Middle frontal gyrus (tissue), 1 donor: ENCODE results near the gene ENDOG.
"Not testable (repeated sequence)": the region's sequence is repeated elsewhere in the genome, so short reads cannot be mapped to it uniquely, and the experiment has no call there.

ENCODE experiments used
- DNase-seq: peaks from one replicate; pipeline ENCODE4 v3.0.0-alpha.2; 2015; ENCODE audit warnings: low spot score; ENCODE audit errors: extremely low spot score

ENDOG gene

DNA sequence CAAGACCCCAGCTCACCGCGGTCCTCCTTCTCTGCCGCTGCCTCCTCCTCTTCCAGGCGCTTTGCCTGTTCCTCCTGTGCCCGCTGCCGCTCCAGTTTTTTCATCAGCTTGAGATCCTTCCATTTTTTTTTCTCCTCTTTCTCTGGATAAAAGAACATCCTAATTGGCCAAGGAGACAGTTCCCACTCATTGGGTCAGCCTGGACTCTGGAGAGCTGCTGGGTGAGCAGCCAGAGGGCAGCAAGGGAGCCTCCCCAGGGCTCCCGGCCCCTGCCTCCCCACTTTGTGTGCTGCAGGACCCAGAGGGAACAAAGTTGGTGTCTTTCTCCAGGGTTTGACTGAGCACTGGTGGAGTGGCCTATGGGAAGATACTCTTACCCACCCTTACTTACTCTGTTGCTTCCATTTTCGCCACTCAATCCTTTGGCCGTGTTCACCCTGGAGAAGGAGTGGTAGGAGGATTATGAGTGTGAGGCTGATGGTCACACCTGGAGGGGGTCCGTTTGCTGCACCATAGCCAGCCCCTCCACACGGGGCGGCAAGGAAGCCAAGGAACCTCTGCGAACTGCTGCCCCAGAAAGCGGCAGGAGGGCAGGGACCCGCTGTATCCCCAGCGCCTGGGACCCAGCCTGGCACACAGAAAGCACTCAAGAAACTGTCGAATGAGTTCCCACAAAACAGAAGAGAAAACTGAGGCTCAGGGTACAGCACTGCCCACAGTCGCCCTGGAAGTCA is 10.6 kb downstream of the ENDOG start:
- no peak for DNase-seq

DNA sequence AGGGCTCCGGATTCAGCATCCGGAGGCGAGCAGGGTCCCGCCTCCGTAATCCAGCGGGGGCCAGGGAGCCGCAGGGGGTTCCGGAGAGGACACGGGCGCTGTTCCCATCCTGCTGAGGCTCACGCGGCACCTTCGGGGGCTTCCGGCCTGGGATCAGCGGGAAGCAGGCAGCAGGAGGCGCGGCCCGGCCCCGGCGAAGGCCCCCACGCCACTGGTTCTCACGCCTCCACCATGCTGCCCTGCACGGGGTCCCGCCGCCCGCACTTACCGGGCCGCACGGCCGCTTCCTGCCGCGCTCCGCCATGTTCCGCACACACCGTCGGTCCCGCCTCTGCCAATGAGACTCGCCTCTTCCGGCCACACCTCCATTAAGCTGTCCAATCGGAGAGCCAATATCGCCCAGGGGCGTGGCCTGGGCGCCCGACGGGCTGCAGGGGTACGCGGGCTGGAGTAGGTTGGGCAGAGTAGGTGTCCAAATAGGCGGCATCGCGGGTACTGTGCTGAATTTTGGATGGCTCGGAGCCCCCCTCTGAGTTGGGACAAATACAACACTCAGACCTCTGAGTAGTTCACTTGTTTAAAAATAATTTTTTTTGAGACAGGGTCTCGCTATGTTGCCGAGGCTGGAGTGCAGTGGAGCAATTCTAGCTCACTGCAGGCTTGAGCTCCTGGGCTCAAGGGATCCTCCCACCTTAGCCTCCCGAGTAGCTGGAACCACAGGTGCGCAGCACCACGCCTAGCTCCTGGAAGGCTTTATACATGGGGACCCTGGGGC is 11.4 kb downstream of the ENDOG start, which contains the start of gene SPOUT1:
Gene SPOUT1, minus strand, starts transcription at position 318 of the 775 bp plus-strand sequence. Its CDS starts 14 bp downstream, at position 304.
- DNase-seq: peak; percentile 82

DNA sequence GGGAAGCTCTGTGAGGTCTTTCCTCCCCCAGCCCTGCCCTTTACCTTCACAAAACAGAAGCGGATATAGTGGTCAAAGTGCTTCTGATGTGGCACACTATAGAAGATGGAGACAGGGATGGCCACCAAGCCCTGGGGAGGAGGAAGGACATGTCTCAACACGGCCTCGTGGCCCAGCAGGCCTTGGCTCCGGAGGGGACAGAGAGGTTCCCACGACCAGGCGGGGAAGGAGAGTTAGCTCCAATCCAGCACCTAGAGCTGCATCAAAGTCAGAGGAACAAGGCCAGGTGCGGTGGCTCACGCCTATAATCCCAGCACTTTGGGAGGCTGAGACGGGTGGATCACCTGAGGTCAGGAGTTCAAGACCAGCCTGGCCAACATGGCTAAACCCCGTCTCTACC is 15.4 kb downstream of the ENDOG start:
- DNase-seq: no peak

DNA sequence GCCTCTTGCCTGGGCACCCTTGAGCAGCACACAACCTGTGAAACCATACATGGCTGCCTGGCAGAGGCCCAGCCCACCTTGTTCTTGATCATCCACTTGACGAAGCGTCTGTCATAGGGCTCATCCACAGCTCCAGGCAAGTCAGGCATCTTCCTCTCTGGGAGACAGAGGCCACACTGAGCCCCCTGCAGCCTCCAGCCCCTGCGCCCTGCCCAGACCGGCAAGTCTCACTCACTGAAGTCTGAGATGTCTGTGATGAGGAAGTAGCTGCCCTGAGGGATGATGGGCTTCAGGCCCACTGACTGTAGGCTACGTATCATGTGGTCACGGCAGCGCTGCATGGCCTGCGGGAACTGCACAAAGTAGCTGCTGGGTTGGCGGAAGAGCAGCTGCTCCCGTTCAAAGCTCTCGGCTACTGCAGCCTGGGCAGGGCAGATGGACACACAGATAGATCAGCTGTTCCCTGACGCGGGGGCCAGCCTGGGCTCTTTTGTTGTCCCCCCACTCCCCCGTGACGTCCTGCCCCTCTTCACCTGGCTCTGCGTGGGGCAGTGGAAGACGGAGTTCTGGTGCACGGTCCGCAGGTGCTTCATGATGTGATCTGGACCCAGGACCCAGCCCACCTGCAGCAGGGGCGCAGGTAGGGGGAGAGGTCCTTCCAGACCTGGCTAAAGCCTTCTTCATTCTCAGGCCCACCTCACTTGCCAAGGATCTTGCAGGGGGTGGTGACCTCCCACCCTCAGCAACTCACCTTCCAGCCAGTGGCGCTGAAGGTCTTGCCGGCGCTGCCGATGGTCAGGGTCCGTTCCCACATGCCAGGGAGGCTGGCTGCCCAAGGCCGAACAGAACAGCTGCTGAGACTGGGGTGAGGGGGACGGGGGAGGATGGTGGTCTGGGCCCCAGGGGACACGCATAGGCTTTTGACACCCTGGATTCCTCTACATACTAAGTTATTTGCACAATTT is 17.2 kb downstream of the ENDOG start:
- no peak for DNase-seq

DNA sequence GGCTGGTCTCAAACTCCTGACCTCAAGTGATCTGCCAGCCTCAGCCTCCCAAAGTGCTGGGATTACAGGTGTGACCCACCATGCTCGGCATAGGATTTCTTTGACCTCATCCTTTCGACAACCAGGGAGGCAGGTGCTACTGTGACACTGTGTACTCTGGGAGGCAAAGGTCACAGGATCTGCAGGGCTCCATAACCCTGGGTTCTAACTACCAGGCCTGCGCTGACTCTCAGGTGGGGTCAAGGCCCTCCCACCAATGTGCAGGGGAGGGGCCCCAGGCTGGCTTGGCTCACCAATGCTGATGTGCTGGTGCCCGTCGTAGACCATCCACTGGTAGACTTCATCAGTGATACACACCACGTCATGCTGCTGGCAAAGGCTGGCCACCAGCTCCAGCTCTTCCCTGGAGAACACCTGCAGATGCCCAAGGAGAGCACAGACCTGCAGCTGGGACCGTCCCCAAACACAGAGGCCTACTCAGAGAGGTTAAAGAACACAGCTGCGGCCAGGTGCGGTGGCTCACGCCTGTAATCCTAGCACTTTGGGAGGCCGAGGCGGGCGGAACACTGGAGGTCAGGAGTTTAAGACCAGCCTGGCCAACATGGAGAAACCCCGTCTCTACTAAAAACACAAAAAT is 18.3 kb downstream of the ENDOG start:
- no peak for DNase-seq

DNA sequence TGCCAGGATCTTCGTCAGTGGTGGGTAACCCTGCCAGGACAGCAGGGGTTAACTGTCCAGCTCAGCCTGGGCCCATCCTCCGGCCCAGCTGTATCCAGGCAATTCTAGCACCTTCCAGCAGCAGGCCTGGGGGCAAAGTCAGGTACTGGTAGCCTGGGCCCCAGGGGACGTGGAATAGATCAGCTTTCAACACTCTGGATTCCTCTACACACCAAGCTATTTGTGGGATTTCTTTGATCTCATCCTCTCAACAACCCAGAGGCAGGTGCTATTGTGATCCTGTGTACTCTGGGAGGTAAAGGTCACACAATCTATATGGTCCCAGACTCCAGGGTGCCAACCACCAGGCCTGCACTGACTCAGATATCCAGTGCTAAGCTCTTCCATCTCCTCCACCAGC is 20.0 kb downstream of the ENDOG start:
- DNase-seq: no peak

DNA sequence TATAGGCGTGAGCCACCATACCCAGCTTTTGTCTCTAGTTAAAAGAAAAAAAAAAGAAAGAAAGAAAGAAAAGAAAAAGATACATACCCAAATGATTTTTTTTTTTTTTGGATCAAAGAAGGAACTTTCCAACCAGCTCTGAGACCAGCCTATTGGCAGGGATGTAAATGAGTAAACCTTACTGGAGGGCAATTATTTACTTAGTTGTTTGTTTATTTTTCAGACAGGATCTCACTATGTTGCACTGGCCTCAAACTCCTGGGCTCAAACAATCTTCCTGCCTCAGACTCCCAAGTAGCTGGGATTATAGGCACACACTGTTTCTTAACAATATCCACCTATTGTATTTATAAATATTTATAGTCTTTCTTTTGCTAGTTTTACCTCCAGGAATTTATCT is 22.2 kb downstream of the ENDOG start:
- no peak for DNase-seq

DNA sequence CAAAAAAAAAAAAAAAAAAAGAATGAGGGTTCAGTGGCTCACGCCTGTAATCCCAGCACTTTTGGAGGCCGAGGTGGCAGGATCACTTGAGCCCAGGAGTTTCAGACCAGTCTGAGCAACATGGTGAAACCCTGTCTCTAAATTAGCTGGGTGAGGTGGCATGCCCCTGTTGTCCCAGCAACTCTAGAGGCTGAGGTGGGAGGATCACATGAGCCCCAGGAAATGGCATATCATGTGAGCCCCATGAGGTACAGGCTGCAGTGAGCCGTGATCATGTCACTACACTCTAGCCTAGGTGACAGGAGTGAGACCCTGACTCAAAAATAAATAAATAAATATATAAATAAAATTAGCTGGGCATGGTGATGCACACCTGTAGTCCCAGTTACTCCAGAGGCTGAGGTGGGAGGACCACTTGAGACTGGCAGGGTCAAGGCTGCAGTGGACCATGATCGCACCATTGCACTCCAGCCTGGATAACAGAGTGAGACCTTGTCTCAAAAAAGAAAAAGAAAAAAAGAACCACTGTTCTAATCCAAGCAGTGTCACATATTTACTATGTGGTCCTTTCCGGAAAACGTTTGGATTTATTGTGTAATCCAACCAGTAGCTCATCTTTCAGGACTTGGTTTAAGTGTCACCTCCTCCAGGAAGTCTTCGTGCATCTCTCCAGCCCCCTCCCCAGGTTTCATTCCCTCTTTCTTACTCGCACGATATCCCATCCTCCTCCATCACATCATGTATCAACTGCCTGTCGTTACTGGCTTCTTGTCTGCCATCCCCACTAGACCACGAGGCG is 23.6 kb downstream of the ENDOG start:
- no peak for DNase-seq

DNA sequence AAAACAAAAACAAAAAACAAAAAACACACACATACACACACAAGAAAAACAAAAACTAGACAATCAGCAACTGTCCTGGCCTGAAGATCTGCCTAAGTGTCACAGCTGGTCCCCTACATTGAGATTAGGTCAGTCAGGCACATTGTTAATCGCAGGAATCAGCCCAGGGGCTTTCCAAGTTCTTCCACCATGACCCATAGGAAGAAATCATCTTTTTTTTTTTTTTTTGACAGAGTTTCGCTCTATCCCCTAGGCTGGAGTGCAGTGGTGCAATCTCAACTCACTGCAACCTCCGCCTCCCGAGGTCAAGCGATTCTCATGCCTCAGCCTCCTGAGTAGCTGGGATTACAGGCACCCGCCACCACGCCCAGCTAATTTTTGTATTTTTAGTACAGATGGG is 24.9 kb downstream of the ENDOG start:
- DNase-seq: not testable (repeated sequence)

DNA sequence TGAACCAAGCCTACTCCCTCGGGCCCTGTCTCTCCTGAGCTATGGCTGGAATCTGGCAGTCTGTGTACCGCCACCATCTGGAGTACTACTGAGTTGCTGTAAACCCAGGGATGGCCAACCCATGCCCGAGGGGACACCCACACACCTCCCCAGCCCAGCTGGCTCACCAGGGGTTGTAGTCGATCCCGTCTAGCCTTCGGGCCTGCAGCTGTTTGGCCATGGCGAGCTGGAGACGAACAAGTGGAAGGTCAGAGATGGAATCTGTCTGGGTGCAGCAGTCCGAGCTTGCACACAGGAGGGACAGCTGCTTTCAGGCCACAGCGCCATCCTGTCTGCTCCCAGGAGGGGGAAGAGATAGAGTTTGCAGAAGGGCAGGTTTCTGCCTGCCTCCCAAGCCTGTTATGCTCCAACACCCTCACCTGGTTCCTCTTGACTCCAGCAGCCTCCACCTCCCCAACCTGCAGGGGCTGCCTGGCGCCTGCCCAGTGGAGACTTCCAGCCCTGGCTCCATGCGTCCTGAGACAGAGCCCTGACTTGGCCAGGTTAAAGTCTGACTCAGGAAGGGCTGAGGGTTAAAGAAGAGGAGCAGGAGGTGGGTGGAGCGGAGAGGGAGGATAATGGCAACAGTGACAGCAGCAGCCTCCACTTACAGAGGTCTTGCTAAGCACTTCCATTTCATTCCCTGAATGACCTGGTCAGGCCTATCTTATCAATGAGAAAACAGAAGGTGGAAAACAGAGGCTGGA is 27.1 kb downstream of the ENDOG start:
- no peak for DNase-seq

DNA sequence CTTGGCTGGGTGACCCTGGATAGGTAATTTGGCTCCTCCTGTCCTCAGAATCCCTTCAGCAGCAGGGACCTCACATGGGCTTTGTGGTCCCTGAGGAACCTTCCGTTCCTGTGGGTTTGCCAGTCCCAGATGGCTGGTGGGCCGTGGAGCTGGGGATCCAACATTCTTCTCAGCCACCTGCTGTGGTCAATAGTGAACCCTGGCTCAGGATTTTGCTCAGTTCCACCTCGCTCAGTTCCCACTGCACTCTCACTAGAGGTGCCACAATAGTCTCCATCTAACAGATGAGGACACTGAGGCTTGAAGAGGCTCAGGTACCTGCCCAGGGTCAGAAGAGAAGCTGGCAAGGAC is 28.4 kb downstream of the ENDOG start:
- DNase-seq: no peak

DNA sequence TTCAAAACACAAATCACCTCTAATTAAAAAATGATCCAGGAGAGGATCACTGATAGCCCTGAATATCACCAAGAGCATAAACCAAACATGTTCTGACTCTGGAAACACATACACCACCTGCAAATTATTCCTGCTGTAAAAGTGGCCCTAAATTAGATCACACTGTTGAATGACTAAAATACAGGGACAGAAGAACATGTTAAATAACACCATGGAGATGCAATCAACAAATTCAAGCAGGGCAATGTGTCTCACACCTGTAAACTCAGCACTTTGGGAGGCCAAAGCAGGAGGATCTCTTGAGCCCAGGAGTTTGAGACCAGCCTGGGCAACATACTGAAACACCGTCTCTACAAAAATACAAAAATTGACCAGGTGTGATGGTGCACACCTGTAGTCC is 29.5 kb downstream of the ENDOG start:
- DNase-seq: no peak

DNA sequence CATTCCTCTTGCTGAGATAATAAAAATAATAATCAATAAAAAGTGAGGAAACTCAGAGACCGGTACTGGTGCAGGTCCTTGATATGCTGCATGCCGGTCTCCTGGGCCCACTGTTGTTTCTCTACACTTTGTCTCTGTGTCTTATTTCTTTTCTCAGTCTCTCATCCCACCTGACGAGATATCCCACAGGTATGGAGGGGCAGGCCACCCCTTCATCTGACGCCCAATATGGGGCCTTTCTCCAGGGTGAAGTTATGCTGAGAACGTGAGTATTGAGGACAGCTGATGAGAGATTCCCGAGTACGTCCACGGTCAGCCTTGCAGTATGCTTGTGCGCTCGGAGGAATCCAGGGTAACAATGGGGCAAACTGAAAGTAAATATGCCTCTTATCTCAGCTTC is 32.7 kb downstream of the ENDOG start:
- DNase-seq: not testable (repeated sequence)

DNA sequence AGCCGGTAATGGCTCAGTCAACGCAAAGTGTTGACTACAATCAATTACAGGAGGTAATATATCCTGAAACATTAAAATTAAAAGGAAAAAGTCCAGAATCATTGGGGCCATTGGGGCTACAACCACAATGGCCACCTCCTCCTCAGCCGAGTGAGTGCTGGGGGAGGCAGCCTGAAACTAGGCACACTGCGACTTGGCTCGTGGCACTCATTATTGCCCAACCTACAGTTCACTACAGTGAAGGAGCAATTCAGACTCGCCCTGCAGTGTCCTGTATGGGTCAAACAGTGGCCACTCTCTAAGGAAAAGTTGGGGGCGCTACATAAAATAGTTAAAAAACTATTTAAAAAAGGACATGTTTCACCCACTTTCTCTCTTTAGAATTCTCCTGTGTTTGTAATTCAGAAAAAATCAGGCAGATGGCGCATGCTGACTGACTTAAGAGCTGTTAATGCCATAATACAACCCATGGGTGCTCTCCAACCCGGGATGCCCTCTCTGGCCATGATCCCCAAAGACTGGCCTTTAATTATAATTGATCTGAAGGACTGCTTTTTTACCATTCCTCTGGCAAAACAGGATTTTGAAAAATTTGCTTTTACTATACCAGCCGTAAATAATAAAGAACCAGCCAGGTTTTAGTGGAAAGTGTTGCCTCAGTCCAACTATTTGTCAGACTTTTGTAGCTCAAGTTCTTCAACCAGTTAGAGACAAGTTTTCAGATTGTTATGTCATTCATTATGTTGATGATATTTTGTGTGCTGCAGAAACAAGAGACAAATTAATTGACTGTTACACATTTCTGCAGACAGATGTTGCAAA is 33.7 kb downstream of the ENDOG start:
- DNase-seq: not testable (repeated sequence)

DNA sequence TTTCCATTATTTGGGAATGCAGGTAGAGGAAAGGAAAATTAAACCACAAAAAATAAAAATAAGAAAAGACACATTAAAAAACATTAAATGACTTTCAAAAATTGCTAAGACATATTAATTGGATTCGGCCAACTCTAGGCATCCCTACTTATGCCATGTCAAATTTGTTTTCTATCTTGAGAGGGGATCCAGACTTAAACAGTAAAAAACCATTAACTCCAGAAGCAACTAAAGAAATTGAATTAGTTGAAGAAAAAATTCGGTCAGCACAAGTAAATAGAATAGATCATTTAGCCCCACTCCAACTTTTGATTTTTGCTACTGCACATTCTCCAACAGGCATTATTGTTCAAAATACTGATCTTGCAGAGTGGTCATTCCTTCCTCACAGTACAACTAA is 34.3 kb downstream of the ENDOG start:
- not testable (repeated sequence) for DNase-seq

DNA sequence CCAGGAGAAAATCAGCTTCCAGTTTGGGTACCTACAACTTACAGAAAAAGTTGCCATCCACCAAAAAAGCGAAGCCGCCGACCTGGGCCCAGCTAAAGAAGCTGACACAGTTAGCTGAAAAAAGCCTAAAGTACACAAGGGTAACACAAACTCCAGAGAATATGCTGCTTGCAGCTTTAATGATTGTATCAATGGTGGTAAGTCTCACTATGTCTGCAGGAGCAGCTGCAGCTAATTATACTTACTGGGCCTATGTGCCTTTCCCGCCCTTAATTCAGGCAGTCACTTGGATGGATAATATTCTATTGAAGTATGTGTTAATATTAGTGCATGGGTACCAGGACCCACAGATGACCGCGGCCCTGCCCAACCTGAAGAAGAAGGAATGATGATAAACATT is 36.2 kb downstream of the ENDOG start:
- DNase-seq: not testable (repeated sequence)

DNA sequence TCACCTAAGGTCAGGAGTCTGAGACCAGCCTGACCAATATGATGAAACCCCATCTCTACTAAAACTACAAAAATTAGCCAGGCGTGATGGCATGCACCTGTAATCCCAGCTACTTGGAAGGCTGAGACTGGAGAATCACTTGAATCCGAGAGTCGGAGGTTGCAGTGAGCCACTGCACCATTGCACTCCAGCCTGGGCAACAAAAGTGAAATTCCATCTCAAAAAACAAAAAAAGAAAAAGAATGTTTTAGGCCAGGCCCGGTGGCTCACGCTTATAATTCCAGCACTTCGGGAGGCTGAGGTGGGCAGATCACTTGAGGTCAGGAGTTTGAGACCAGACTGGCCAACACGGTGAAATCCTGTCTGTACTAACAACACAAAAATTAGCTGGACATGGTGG is 40.2 kb downstream of the ENDOG start:
- DNase-seq: not testable (repeated sequence)

DNA sequence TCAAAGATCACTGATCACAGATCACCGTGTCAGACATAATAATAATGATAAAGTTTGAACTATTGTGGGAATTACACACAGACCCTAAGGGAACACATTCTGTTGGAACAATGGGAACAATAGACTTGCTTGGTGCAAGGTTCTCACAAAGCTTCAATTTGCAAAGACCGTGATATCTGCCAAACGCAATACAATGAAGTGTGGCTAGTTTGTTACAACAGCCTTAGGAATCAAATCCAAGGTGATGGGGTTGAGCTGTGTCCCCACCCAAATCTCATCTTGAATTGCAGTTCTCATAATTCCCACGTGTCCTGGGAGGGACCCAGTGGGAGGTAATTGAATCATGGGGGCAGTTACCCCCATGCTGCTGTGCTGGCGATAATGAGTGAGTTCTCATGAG is 42.6 kb downstream of the ENDOG start:
- DNase-seq: no peak

DNA sequence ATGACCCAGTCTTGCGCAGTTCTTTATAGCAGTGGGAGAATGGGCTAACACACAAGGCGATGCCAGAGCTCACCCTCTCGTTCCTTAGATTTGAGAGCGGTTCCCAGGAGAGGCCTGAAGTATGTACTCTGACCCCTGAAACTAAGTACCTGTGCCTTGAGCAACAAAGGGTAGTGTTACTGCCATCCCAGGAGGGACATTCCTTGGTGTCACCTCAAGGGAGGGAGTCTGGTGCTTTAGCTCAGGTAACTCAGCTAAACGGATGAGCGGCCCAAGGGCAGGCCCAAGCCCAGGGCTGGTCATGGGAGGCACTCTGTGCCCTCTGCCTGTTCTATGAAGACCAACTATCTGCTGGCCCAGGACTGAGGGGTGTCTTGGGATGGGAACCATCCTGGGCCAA is 43.2 kb downstream of the ENDOG start:
- DNase-seq: no peak
